ENCODE results near the gene TLE4. TPM values are rescaled to one million over a fixed set of nuclear protein-coding genes. Genes with fewer than 3 reads are reported as not detected.
"Not testable (repeated sequence)": the region's sequence is repeated elsewhere in the genome, so short reads cannot be mapped to it uniquely, and the experiment has no call there.

The TLE4 gene
- total RNA-seq, 3 donors from 2014 or later (not counting 1 experiment from before 2014, with no cell fraction given), result 214 to 240 (median 220) TPM

DNA sequence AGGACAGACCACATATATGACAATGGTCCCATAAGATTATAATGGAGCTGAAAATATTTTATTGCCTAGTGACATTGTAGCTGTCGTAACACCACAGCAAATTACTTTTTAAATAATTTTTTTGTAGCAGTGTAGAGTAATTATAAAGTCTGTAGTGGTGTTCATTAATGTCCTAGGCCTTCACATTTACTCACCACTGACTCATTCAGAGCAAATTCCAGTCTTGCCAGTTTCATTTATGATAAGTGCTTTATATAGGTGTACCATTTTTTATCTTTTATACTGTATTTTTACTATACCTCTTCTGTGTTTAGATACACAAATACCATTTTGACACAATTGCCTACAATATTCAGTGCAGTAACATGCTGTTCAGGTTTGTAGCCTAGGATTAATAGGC is 67.6 kb downstream of the TLE4 start:
- TF ChIP-seq, protein P1, sequence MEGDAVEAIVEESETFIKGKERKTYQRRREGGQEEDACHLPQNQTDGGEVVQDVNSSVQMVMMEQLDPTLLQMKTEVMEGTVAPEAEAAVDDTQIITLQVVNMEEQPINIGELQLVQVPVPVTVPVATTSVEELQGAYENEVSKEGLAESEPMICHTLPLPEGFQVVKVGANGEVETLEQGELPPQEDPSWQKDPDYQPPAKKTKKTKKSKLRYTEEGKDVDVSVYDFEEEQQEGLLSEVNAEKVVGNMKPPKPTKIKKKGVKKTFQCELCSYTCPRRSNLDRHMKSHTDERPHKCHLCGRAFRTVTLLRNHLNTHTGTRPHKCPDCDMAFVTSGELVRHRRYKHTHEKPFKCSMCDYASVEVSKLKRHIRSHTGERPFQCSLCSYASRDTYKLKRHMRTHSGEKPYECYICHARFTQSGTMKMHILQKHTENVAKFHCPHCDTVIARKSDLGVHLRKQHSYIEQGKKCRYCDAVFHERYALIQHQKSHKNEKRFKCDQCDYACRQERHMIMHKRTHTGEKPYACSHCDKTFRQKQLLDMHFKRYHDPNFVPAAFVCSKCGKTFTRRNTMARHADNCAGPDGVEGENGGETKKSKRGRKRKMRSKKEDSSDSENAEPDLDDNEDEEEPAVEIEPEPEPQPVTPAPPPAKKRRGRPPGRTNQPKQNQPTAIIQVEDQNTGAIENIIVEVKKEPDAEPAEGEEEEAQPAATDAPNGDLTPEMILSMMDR (IDR thresholded peaks at IDR 0.05), result no peak
- ATAC-seq (no peak), DNase-seq (no peak)
- peak overlapping the region in 1 of 2 donors; percentile 15 for H3K27ac Mint-ChIP-seq
- H3K4me3 Mint-ChIP-seq, result no peak overlapping the region
- no peaks in the 10 kb centered on the region for H3K36me3 Mint-ChIP-seq
- intact Hi-C loops (cut with micrococcal nuclease), result no loop called here
- no peaks in the 10 kb centered on the region for H3K27me3 Mint-ChIP-seq (ENCODE audit: low read depth in 2 of 2)
- no CpG with 5 or more reads among the region's 1 CpG for WGBS (ENCODE audit: insufficient coverage)
- Histone ChIP-seq H3K4me3 (ENCODE audit: low read length) (no peak overlapping the region), H3K27ac (ENCODE audit: low read length) (no peak overlapping the region), H3K27me3 (ENCODE audit: control insufficient read depth, insufficient read depth, low read length) (no peaks in the 10 kb centered on the region), H3K4me1 (ENCODE audit: control insufficient read depth, insufficient read depth, low read length) (no peaks in the 10 kb centered on the region), H3K36me3 (ENCODE audit: control insufficient read depth, insufficient read depth, low read length) (no peaks in the 10 kb centered on the region), H3K9me3 (ENCODE audit: control insufficient read depth, insufficient read depth, low read length) (peaks cover 9% of the 10 kb centered on the region)
- H3K4me1 Mint-ChIP-seq, result peaks cover 75 to 78% of the 10 kb centered on the region in 2 donors
- peaks cover 0 to 2% of the 10 kb centered on the region in 2 donors for H3K9me3 Mint-ChIP-seq

DNA sequence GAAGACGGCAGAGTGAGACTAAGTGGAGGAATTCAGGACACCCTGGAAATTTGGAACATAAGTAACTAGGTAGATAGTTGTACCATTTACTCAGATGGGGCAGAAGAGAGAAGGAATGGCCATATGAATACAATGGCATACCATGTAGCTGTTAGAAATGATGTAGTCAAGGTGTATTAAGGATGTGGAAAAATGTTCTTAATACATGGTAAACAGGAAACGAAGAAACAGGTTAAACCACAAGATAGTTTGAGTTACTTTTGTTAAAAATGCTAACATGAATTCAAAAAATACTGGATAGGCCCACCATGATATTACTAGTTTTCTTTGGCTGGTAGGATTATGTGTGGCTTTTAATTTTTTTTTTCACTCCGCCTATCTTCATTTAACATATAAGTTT is 68.3 kb downstream of the TLE4 start:
- 100% methylated on average over 2 of the region's 3 CpGs for WGBS (ENCODE audit: insufficient coverage)
- H3K27ac ChIP-seq (ENCODE audit: low read length); ATAC-seq; H3K36me3 ChIP-seq (ENCODE audit: control insufficient read depth, insufficient read depth, low read length); intact Hi-C loops (cut with micrococcal nuclease); H3K4me3 Mint-ChIP-seq; H3K36me3 Mint-ChIP-seq; H3K27me3 ChIP-seq (ENCODE audit: control insufficient read depth, insufficient read depth, low read length); H3K4me3 ChIP-seq (ENCODE audit: low read length); H3K27me3 Mint-ChIP-seq (ENCODE audit: low read depth in 2 of 2); H3K4me1 ChIP-seq (ENCODE audit: control insufficient read depth, insufficient read depth, low read length); H3K9me3 Mint-ChIP-seq; DNase-seq: not testable (repeated sequence)
- Mint-ChIP-seq H3K27ac (peak overlapping the region in 1 of 2 donors; percentile 15), H3K4me1 (peaks cover 73 to 76% of the 10 kb centered on the region in 2 donors)
- H3K9me3 ChIP-seq (ENCODE audit: control insufficient read depth, insufficient read depth, low read length), result peaks cover 10% of the 10 kb centered on the region

DNA sequence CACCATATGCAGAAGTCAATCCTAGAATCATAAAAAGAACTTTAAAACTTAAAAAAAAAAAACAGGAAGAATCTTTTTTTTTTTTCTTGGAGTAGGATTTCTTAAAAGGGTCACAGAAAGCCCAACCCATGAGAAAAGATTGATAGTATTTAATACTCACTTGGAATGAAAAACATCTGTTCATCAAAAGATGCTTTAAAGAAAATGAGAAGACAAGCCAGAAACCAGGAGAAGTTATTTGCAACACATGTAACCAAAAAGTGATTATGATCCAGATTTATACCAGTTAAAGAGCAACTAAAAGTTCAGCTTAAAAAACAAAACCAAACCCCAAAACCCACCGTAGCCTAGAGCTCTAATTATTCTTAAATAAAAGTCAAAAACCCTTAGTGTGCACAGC is 69.3 kb downstream of the TLE4 start:
- no peak for DNase-seq
- Mint-ChIP-seq H3K27ac (peak overlapping the region in 1 of 2 donors; percentile 27), H3K9me3 (peaks cover 0 to 2% of the 10 kb centered on the region in 2 donors), H3K36me3 (peaks cover 6% of the 10 kb centered on the region), H3K27me3 (ENCODE audit: low read depth in 2 of 2) (no peaks in the 10 kb centered on the region), H3K4me3 (no peak overlapping the region), H3K4me1 (peaks cover 68 to 72% of the 10 kb centered on the region in 2 donors)
- WGBS (ENCODE audit: insufficient coverage), result 74% methylated on average over 1 of the region's 1 CpG
- Histone ChIP-seq H3K9me3 (ENCODE audit: control insufficient read depth, insufficient read depth, low read length) (peaks cover 10% of the 10 kb centered on the region), H3K27ac (ENCODE audit: low read length) (no peak overlapping the region), H3K36me3 (ENCODE audit: control insufficient read depth, insufficient read depth, low read length) (no peaks in the 10 kb centered on the region), H3K4me3 (ENCODE audit: low read length) (no peak overlapping the region), H3K4me1 (ENCODE audit: control insufficient read depth, insufficient read depth, low read length) (no peaks in the 10 kb centered on the region), H3K27me3 (ENCODE audit: control insufficient read depth, insufficient read depth, low read length) (no peaks in the 10 kb centered on the region)
- no peak for ATAC-seq
- TF ChIP-seq, protein P1 (IDR thresholded peaks at IDR 0.05), result no peak
- intact Hi-C loops (cut with micrococcal nuclease), result no loop called here

GRCh38 chr9:79642671-79643070 is 70.9 kb downstream of the TLE4 start:
- Histone ChIP-seq H3K4me3 (ENCODE audit: low read length) (no peak overlapping the region), H3K9me3 (ENCODE audit: control insufficient read depth, insufficient read depth, low read length) (peaks cover 10% of the 10 kb centered on the region), H3K36me3 (ENCODE audit: control insufficient read depth, insufficient read depth, low read length) (no peaks in the 10 kb centered on the region), H3K27ac (ENCODE audit: low read length) (no peak overlapping the region), H3K4me1 (ENCODE audit: control insufficient read depth, insufficient read depth, low read length) (no peaks in the 10 kb centered on the region), H3K27me3 (ENCODE audit: control insufficient read depth, insufficient read depth, low read length) (no peaks in the 10 kb centered on the region)
- Mint-ChIP-seq H3K27me3 (ENCODE audit: low read depth in 2 of 2) (no peaks in the 10 kb centered on the region), H3K36me3 (peaks cover 6% of the 10 kb centered on the region), H3K27ac (peak overlapping the region in 1 of 2 donors; percentile 38), H3K9me3 (peaks cover 0 to 2% of the 10 kb centered on the region in 2 donors), H3K4me3 (no peak overlapping the region), H3K4me1 (peaks cover 53 to 60% of the 10 kb centered on the region in 2 donors)
- intact Hi-C loops (cut with micrococcal nuclease), result no loop called here
- TF ChIP-seq, protein P1 (IDR thresholded peaks at IDR 0.05), result no peak
- DNase-seq (no peak), ATAC-seq (no peak)
- WGBS (ENCODE audit: insufficient coverage), result 91% methylated on average over 1 of the region's 2 CpGs

Data from natural killer cell (primary cell).